ENCODE measurements around the gene GPNMB. TPM values are rescaled to one million over a fixed set of nuclear protein-coding genes. Genes with fewer than 3 reads are reported as not detected.

GPNMB gene
- total and polyA plus RNA-seq, 2 of the 4 experiments (the other 2 are of a cell fraction): under 0.01 to 0.14 TPM

GRCh38 chr7:23214938-23215337 lies 31.6 kb upstream of the GPNMB start:
- Histone ChIP-seq H4K8ac (ENCODE audit: low read depth in 2 of 2, low read length in 2 of 2) (no peak overlapping the region), H2AK5ac (ENCODE audit: low read depth, low read length) (no peak overlapping the region), H3K79me1 (ENCODE audit: low read depth in 1 of 2, low read length in 2 of 2) (no peaks in the 10 kb centered on the region), H2BK120ac (ENCODE audit: low read depth, low read length) (no peak overlapping the region), H3K18ac (ENCODE audit: low read depth, low read length) (no peak overlapping the region), H2AFZ (replicated peaks; ENCODE audit: low read length, poor library complexity) (no peak overlapping the region), H4K91ac (ENCODE audit: insufficient read depth, low read depth, low read length) (no peak overlapping the region), H3K9me1 (ENCODE audit: insufficient read depth, low read length) (no peaks in the 10 kb centered on the region), H3K9me3 (ENCODE audit: control insufficient read depth, insufficient read depth, low read length) (no peaks in the 10 kb centered on the region), H3K4me1 (ENCODE audit: control insufficient read depth, insufficient read depth, low read length) (no peaks in the 10 kb centered on the region), H3K27ac (ENCODE audit: insufficient read depth, low read length) (no peak overlapping the region), H3K23ac (ENCODE audit: low read depth, low read length) (no peak overlapping the region), H2BK5ac (ENCODE audit: low read depth, low read length, poor library complexity, severe bottlenecking) (no peak overlapping the region), H2BK15ac (ENCODE audit: low read depth, low read length) (no peak overlapping the region), H3K9ac (ENCODE audit: low read depth, low read length) (no peak overlapping the region), H3K14ac (replicated peaks; ENCODE audit: low read depth, low read length) (no peak overlapping the region), H2BK20ac (ENCODE audit: low read depth, low read length) (no peak overlapping the region), H3K4ac (ENCODE audit: low read depth, low read length) (no peak overlapping the region), H4K5ac (ENCODE audit: low read depth, low read length) (no peak overlapping the region), H3K36me3 (ENCODE audit: control insufficient read depth, insufficient read depth, low read length) (no peaks in the 10 kb centered on the region), H3K4me2 (ENCODE audit: low read depth, low read length) (no peak overlapping the region), H3K27me3 (ENCODE audit: control insufficient read depth, insufficient read depth, low read length) (peaks cover 6% of the 10 kb centered on the region), H2AK9ac (replicated peaks; ENCODE audit: low read depth, low read length, poor library complexity) (no peak overlapping the region), H3K56ac (ENCODE audit: extremely low read depth, insufficient read depth, low read length) (no peak overlapping the region), H4K20me1 (ENCODE audit: insufficient read depth, low read length) (no peaks in the 10 kb centered on the region), H3K4me3 (ENCODE audit: insufficient read depth, low read depth, low read length) (no peak overlapping the region)
- intact Hi-C loops (cut with micrococcal nuclease) (no loop called here), dilution Hi-C loops (cut with HindIII; ENCODE audit: low sequenced_read_pairs, unreplicated experiment) (no loop called here), in situ Hi-C loops (cut with MboI; ENCODE audit: low sequenced_read_pairs) (no loop called here)
- no peak for DNase-seq
- ChIA-PET POLR2A (ENCODE audit: unreplicated experiment) (no interaction called here), CTCF (no interaction called here)
- no CpG with 5 or more reads among the region's 6 CpGs for WGBS, 2 experiments (ENCODE audit: extremely low coverage in 2 of 2, insufficient read length in 1 of 2)
- no TSS peak for BruUV-seq (replicated peaks)
- TF ChIP-seq CHD1 (IDR thresholded peaks at IDR 0.05; ENCODE audit: low read depth, low read length): no peak
- no peak for TF ChIP-seq ELK1 (IDR thresholded peaks at IDR 0.05; ENCODE audit: borderline replicate concordance, low read depth, low read length)
- no peak for ATAC-seq (ENCODE audit: low read depth)
